ENCODE results near the gene STX18.

DNA sequence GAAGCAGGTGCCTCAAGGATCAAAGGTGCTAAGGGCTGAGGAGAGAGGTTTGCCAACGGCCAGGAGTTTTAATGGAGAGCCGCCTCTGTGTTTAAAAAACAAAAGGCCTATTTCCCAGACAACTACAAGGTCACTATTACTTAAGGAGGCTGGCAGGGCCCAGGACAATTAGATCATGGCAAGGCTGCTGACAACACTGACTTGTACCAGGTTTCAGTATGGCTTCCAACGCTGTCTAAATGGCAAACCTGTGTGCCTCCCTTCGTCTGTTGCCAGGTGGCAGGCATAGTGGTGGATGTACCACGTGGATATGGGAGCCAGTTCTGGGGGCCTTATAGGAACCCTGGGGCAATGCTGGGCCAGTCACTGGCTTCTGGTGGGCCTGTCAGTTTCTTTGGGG, 114.0 kb downstream of the STX18 start:
- TF ChIP-seq, protein P1, sequence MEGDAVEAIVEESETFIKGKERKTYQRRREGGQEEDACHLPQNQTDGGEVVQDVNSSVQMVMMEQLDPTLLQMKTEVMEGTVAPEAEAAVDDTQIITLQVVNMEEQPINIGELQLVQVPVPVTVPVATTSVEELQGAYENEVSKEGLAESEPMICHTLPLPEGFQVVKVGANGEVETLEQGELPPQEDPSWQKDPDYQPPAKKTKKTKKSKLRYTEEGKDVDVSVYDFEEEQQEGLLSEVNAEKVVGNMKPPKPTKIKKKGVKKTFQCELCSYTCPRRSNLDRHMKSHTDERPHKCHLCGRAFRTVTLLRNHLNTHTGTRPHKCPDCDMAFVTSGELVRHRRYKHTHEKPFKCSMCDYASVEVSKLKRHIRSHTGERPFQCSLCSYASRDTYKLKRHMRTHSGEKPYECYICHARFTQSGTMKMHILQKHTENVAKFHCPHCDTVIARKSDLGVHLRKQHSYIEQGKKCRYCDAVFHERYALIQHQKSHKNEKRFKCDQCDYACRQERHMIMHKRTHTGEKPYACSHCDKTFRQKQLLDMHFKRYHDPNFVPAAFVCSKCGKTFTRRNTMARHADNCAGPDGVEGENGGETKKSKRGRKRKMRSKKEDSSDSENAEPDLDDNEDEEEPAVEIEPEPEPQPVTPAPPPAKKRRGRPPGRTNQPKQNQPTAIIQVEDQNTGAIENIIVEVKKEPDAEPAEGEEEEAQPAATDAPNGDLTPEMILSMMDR (IDR thresholded peaks at IDR 0.05; ENCODE audit: low read length): no peak
- no peak for TF ChIP-seq EZH2phosphoT487 (IDR thresholded peaks at IDR 0.05; ENCODE audit: low read length)
